ENCODE measurements around the gene SYCP2.
"Not testable (repeated sequence)": the region's sequence is repeated elsewhere in the genome, so short reads cannot be mapped to it uniquely, and the experiment has no call there.

Gene SYCP2, protein sequence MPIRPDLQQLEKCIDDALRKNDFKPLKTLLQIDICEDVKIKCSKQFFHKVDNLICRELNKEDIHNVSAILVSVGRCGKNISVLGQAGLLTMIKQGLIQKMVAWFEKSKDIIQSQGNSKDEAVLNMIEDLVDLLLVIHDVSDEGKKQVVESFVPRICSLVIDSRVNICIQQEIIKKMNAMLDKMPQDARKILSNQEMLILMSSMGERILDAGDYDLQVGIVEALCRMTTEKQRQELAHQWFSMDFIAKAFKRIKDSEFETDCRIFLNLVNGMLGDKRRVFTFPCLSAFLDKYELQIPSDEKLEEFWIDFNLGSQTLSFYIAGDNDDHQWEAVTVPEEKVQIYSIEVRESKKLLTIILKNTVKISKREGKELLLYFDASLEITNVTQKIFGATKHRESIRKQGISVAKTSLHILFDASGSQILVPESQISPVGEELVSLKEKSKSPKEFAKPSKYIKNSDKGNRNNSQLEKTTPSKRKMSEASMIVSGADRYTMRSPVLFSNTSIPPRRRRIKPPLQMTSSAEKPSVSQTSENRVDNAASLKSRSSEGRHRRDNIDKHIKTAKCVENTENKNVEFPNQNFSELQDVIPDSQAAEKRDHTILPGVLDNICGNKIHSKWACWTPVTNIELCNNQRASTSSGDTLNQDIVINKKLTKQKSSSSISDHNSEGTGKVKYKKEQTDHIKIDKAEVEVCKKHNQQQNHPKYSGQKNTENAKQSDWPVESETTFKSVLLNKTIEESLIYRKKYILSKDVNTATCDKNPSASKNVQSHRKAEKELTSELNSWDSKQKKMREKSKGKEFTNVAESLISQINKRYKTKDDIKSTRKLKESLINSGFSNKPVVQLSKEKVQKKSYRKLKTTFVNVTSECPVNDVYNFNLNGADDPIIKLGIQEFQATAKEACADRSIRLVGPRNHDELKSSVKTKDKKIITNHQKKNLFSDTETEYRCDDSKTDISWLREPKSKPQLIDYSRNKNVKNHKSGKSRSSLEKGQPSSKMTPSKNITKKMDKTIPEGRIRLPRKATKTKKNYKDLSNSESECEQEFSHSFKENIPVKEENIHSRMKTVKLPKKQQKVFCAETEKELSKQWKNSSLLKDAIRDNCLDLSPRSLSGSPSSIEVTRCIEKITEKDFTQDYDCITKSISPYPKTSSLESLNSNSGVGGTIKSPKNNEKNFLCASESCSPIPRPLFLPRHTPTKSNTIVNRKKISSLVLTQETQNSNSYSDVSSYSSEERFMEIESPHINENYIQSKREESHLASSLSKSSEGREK (N-terminal part only)

DNA sequence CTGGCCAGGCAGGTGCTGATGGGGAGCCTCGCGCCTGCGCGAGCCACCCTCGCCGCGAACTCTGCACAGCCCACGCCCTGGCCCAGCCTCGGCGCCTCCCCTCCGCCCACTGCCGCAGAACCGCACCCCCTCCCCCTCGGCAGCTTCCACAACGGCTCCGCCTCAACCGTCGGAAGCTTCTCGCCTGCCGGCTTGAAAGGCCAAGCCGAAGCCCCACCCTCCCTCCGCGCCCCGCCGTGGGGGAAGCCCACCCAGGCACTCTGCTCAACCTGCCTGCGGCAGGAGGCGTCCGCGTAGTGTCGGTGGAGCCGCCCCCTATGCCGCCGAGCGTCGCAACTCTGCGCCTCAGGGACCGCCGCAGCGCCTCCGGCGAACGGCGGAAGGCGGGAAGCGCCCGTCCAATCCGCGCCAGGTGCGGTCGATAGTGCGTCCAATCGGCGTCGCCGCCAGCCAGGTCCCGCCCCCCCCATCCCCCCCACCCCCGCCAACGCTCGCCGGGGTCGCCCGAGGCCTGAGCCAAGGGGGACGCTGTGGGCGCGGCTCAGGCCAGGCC, at the start of gene SYCP2:
SYCP2 (minus strand) TSS at position 342 of the 553 bp plus-strand sequence. CDS start 11,224 bp downstream, outside the sequence.
- DNase-seq = peak in 40 of 42 donors; percentile 28 to 81 (median 63)
- intact Hi-C loops (cut with DNase I) = loop anchor here (10.0 kb wide), 1 partner anchor 149 kb away; no protein-coding TSS in a partner anchor

DNA sequence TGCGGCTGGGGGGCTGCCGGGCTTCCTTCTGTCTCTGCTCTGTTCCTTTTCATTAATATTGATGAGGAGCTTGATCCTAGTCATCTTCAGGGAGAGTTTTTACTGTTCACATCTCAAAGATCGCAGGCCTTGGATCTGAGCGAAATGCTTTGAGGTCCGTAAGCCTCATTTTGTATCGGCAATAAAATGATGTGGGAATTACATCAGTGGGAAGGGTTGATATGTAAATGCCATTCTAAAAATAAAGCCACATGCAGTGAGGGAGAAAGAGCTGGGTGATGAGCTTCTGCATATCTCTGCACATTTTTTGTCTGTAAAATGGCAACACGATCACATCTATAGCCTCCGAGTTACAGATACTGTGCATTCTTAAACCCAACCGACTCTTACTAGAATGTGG, 49.6 kb upstream of the SYCP2 start:
- peak in 4 of 42 donors; percentile 11 to 34 (median 22) for DNase-seq
- intact Hi-C loops (cut with DNase I) = no loop called here

DNA sequence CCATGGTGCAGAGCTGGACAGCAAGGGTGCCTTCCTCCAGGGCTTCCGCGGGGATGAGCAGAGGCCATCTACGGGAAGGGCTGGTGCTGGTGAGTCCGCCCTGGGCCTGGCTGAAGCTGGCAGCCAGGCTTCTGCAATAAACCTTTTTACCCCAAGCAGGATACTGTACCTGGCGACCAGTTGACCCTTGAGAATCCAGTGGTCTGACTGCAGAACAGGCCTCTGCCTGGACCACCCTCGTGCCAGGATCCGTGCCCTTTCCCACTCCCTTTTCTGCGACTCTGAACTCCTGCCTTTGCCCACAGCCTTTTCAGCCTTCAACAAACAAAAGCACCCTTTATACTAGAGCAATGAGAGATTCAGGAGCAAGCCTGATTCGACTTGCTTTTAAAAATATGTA, 43.6 kb upstream of the SYCP2 start:
- DNase-seq = peak in 35 of 42 donors; percentile 14 to 77 (median 54)
- intact Hi-C loops (cut with DNase I) = no loop called here

DNA sequence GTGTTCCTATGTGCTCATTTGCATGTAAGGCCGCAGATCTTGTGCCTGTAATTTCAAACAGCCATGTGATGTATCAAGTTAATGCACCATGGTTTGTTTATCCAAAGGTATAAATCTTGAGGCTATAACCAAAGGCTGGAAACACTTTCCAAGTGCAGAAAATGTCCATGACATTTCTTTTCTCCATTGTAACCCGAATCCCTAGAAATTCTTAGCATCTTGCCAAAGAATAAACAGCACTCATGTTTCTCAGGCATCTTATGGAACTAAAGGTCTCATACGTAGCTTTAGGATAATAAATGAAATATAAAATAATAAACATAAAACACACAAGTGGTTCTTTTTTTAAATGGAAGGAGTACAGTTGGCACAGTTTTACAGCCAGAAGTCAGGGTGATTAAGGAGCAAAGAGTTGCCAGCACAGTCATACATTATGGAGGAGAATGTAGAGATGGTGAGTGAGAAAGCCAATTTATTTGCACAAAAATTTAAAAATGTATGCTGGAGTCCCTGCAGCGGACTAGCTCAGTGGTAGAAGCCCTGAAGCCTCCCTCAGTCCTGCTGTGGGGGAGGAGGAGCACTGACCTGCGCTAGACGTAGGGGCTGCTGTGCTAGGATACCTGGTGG, 42.8 kb upstream of the SYCP2 start:
- intact Hi-C loops (cut with DNase I) = no loop called here

DNA sequence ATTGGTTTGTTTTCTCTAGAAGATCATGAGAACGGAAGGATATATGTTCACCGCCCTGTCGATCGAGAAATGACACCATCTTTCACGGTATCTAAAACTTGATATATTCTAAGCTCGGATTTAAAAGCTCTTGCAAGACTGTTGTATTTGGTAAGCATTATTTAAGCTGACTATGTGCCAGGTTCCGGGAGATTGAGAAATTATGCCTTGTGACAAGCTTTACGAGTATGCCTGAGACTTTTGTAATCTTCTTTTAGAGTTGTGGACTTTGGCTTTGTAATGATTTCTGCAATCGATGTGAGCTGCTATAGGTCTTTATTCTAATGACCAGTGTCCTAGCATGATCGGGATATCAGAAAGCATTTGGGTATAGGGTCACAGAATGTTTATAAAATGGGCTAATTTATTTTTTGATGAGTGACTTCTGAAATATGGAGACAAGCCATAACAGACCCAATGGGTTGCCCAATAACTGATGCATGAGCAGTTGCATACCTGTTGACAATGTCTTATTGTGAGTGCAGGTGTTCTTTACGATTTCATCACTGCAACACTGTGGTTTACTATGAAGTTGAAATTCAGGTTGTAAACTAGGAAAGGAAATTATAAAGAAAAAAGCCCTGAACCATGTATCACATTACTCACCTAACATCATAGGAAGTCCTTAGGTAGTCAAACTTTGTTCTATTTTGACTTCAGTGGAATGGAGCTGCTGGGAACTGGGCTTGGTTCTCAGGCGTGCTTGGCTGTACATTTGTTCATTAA, 38.8 kb upstream of the SYCP2 start:
- no peak for DNase-seq

More for the DNA sequence above, 42.8 kb upstream of the SYCP2 start:
- no peak for DNase-seq

DNA sequence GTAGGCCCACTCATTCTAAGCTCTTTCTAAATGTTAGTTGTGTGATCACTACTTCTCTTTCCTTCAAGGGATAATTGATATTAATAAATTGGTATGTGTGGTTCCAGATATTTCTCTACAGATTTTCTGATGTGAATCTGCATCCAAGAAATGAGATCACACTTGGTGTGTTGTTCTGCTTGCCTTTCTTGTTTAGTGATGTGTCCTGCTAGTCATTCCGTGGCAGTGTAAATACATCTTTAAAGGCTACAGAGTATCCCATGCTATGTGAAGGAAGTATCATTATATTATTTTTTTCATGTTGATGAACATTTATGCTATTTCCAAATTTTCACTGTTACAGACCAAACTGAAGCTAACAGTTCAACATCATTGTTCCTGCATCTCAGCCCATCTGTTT, 38.0 kb upstream of the SYCP2 start:
- intact Hi-C loops (cut with DNase I) = no loop called here
- DNase-seq = no peak

More for the DNA sequence above, 38.8 kb upstream of the SYCP2 start:
- intact Hi-C loops (cut with DNase I) = no loop called here

DNA sequence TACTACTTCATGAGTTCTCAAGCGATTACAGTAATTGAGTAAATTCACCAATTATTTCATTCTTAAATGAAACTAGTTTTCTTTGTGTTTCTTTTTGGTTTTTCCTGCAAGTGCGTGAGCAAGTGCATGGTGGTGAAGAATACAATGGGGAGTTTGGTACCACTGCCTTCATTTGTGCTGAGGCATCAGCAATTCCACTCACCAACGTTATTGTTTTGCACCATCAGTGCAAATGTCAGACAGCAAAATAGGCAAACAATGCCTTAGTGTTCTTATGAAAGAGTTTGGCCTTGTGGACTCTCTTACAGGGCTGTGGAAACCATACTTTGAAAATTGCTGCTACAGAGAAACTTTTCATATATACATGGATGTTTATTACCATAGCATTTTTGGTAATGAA, 33.0 kb upstream of the SYCP2 start:
- DNase-seq = peak in 23 of 42 donors; percentile 19 to 79 (median 55)
- intact Hi-C loops (cut with DNase I) = no loop called here

DNA sequence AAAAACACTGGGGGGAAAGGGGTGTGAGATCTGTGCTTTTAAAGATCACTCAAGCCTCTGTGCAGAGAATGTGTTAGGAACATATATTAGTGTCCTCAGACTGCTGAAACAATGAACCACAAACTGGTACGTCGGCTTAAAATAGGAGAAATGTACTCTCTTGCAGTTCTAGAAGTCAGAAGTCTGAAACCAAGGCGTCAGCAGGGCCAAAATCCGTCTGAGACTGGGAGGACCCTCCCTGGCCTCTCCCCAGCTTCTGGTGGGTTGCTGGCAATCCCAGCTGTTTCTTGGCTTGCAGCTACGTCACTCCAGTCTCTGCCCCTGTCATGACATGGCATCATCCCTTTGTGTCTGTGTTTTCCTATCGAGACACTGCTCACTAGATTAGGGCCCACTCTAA, 28.7 kb upstream of the SYCP2 start:
- intact Hi-C loops (cut with DNase I) = no loop called here
- DNase-seq = no peak

DNA sequence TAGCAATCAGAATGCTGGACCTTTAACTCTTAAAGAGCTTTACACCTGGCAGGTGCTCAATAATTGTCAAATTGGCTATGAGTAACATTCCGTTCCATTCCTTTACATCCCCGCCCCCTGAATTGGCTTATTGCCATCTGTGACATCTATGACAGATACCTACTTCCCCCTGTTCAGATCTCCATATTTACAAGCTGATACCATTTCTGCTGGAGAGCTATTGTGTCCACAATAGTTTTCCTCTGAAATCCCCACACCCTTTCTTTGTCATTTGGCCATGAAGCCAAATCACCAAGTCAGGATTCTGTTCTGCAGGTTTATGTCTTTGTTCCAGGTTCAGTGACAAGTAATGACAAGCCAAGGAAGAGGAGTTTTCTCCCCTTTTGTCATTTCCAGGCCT, 28.0 kb upstream of the SYCP2 start:
- intact Hi-C loops (cut with DNase I) = no loop called here
- no peak for DNase-seq

DNA sequence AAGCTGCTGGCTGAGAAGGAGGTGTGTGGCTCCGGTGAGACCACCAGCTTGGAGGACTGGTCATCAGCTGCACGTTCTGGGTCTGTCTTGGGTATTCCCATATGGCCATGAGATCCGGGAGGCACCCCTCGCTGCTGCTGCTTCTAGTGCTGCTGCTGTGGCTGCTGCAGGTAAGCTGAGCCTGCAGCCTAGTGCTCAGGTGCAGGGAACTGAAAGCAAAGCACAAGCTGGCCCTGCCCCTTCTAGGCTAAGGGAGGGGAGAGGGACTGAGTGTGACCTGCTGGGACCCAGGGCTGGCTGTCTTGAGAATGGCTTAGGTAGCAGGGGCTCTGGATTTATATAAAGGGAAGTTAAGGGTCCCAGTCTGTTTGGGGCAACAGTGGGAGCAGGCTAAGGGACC, 25.2 kb upstream of the SYCP2 start:
- no peak for DNase-seq
- intact Hi-C loops (cut with DNase I) = no loop called here

DNA sequence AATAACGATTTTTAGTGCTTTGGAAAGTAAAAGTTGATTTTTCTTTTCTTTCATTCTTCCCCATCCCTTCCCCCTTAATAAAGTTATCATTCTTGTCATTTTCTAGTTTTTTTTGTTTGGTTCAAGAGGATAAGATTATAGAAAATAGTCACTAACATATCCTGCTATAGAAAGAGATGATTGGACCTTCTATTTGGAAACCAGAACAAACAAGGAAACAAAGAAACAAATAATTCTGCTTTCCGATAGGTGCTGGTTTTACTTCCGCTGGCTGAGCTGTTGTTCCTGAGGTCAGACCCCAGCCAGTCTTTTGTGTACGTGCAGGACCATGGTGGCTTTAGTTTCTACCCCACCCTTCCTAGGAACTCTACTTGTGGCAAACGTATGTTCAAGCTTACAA, 24.7 kb upstream of the SYCP2 start, which contains the start of gene CDH26:
CDH26 (plus strand) TSS at position 301 of the 400 bp plus-strand sequence. CDS start 304 bp downstream, outside the sequence.
- DNase-seq = no peak
- intact Hi-C loops (cut with DNase I) = no loop called here

DNA sequence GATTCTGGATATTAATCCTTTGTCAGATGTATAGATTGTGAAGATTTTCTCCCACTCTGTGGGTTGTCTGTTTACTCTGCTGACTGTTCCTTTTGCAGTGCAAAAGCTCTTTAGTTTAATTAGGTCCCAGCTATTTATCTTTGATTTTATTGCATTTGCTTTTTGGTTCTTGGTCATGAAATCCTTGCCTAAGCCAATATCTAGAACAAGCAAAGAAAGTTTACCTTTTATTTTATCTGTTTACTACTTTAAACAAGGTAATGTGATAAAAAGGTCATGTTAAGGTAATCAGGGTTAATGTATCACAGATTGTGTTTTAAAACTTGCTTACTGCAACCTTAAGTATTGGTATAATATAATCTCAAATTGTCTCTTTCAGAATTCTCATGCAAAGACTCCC, 24.1 kb upstream of the SYCP2 start:
- DNase-seq; intact Hi-C loops (cut with DNase I): not testable (repeated sequence)

DNA sequence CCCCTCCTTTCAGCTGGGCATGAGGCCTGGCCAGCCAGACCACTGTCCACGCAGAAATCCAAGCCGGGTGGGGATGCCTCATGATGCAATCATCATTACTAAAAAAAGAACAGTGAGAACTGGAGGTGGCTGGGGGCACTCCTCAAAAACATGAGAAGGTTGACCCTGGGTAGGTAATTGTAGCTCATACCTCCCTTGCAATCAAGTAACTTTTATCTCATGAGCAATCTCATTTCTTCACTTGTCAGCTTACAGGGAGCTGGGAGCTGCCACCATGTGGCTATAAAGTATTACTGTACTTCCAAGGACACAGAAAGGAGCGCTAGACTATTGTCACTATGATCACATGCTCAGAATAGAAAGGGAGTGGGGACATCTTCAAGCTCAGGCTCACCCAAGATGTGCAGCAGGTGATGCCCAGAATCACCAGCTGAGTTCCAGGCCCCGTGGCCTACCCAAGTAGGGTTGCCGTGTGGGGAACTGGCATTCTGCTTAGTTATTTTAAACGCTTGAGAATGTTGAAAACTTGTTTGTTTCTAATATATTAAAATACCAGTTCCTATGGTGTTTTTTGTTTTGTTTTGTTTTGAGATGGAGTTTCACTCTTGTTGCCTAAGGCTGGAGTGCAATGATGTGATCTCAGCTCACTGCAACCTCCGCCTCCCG, 21.8 kb upstream of the SYCP2 start:
- peak in 18 of 42 donors; percentile 14 to 75 (median 49) for DNase-seq
- intact Hi-C loops (cut with DNase I) = no loop called here

DNA sequence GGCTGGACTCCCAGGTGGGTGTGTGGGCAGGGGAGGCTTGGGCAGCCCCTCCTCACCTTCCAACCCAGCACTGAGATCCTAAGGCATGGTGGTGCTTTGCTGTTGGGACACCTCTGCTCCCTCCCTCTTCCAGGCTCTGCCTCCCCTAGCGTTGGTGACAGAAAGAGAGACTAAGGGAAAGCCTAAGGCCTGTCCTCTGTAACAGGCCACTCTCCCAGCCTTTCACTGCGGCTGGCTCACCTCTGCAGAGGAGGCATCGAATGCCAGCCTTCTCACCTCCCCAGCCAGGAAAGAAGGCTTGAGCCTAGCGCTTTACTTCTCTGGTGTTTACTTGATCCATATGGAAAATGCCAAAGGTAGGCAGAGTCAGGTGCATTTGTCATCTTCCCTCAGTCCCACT, 21.3 kb upstream of the SYCP2 start:
- DNase-seq = no peak
- intact Hi-C loops (cut with DNase I) = no loop called here

DNA sequence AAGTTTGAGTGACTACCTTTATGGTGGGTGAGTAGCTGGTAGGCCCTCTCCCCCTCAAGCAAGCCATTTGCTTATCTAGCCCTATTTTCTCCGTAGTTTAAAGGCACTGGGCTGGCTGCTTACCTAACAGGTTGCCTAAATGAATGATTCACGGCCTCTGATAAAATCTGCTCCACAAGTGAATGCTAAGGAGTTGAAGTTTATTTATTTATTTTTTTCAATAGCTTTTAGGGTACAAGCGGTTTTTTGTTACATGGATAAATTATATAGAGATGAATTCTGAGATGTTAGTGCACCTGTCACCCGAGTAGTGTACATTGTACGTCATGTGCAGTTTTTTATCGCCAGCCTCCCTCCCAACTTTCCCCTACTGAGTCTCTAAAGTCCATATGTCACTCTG, 16.5 kb upstream of the SYCP2 start:
- no peak for DNase-seq
- intact Hi-C loops (cut with DNase I) = no loop called here

DNA sequence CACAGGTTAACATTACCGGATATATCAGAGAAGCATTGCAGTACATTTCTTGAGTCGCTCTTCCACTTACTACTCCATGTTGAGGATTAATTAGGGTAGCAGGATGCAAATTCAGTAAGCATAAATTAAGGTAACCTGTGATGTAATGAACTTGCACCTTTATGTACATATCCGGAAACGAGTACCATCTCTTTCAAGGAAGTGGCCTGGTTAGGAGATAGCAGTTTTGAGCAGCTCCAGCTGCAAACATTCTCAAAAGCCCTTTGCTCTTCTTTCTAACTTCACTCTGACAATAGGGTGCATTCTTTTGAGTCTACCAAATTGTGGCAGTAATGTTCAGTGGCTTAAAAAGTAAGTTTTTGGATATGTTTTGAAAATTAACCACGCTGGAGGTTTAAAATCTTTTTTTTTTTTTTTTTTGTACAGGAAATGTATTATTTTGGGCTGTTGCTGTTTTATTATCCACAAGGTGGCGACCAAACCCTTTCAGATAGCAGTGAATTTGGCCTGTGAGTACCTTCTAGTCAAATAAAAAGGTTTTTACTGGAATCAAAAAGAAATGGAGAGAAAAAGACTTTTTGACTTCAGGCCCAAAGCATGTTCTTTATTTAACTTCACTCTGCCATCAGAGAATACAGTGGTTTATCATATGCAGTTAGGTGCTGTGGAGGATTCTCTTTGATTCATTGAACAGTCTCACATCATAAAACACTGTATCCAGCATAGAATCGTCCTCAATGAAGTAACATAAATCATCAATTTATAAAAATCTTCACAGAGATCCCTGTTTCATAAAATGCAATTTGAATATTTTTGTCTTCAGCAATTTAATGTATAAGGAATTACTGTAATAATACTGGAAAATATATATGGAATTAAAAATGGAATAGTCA, 15.6 kb upstream of the SYCP2 start:
- peak in 18 of 42 donors; percentile 41 to 78 (median 53) for DNase-seq
- intact Hi-C loops (cut with DNase I) = no loop called here
